ENCODE results near the gene NRXN2. TPM values are rescaled to one million over a fixed set of nuclear protein-coding genes. Genes with fewer than 3 reads are reported as not detected.

NRXN2 gene
- polyA plus RNA-seq, 1 experiment = 0.20 TPM

GRCh38 chr11:64609436-64610047 is 113.5 kb downstream of the NRXN2 start:
- H3K4me3 ChIP-seq (ENCODE audit: low read depth, low read length) = no peak overlapping the region
- CTCF ChIA-PET = interaction anchor here (0.7 kb wide), 1 partner anchor 42 kb away, joined by 3 read pairs; no protein-coding TSS in a partner anchor
- DNase-seq (ENCODE audit: low read depth) = no peak
- POLR2A ChIA-PET = no interaction called here
- TF ChIP-seq CTCF (IDR thresholded peaks at IDR 0.05; ENCODE audit: insufficient read depth, low read depth, low read length) = no peak
- no peaks in the 10 kb centered on the region for H3K36me3 ChIP-seq (ENCODE audit: control insufficient read depth, insufficient read depth, low read length)
- peaks cover 16% of the 10 kb centered on the region for H3K27me3 ChIP-seq (ENCODE audit: control insufficient read depth, insufficient read depth, low read length)

- POLR2A ChIA-PET = no interaction called here
- H3K4me3 ChIP-seq (ENCODE audit: low read depth, low read length) = no peak overlapping the region
- no peak for TF ChIP-seq CTCF (IDR thresholded peaks at IDR 0.05; ENCODE audit: insufficient read depth, low read depth, low read length)
- peaks cover 19% of the 10 kb centered on the region for H3K27me3 ChIP-seq (ENCODE audit: control insufficient read depth, insufficient read depth, low read length)
- H3K36me3 ChIP-seq (ENCODE audit: control insufficient read depth, insufficient read depth, low read length) = no peaks in the 10 kb centered on the region
- no peak for DNase-seq (ENCODE audit: low read depth)
- CTCF ChIA-PET = no interaction called here
Measured at GRCh38 chr11:64608636-64609035, 114.4 kb downstream of the NRXN2 start.

- DNase-seq (ENCODE audit: low read depth) = no peak
- Histone ChIP-seq H3K36me3 (ENCODE audit: control insufficient read depth, insufficient read depth, low read length) (no peaks in the 10 kb centered on the region), H3K4me3 (ENCODE audit: low read depth, low read length) (no peak overlapping the region), H3K27me3 (ENCODE audit: control insufficient read depth, insufficient read depth, low read length) (peaks cover 16% of the 10 kb centered on the region)
- ChIA-PET CTCF (no interaction called here), POLR2A (no interaction called here)
- TF ChIP-seq CTCF (IDR thresholded peaks at IDR 0.05; ENCODE audit: insufficient read depth, low read depth, low read length) = no peak
Measured at GRCh38 chr11:64608046-64608445, 115.0 kb downstream of the NRXN2 start.

- CTCF ChIA-PET = no interaction called here
- POLR2A ChIA-PET = no interaction called here
- no peak overlapping the region for H3K4me3 ChIP-seq (ENCODE audit: low read depth, low read length)
- no peaks in the 10 kb centered on the region for H3K36me3 ChIP-seq (ENCODE audit: control insufficient read depth, insufficient read depth, low read length)
- DNase-seq (ENCODE audit: low read depth) = no peak
- peaks cover 15% of the 10 kb centered on the region for H3K27me3 ChIP-seq (ENCODE audit: control insufficient read depth, insufficient read depth, low read length)
- TF ChIP-seq CTCF (IDR thresholded peaks at IDR 0.05; ENCODE audit: insufficient read depth, low read depth, low read length) = no peak
Measured at GRCh38 chr11:64607381-64607985, 115.5 kb downstream of the NRXN2 start.

GRCh38 chr11:64606796-64607380 is 116.1 kb downstream of the NRXN2 start:
- Histone ChIP-seq H3K36me3 (ENCODE audit: control insufficient read depth, insufficient read depth, low read length) (no peaks in the 10 kb centered on the region), H3K27me3 (ENCODE audit: control insufficient read depth, insufficient read depth, low read length) (peaks cover 15% of the 10 kb centered on the region), H3K4me3 (ENCODE audit: low read depth, low read length) (no peak overlapping the region)
- no peak for TF ChIP-seq CTCF (IDR thresholded peaks at IDR 0.05; ENCODE audit: insufficient read depth, low read depth, low read length)
- ChIA-PET POLR2A (no interaction called here), CTCF (no interaction called here)
- DNase-seq (ENCODE audit: low read depth) = no peak
